ENCODE data around the gene IL31RA. TPM values are rescaled to one million over a fixed set of nuclear protein-coding genes. Genes with fewer than 3 reads are reported as not detected.

The IL31RA gene
- total RNA-seq, 2 experiments from 2014 or later = not detected

- Mint-ChIP-seq H3K27ac (no peak overlapping the region), H3K4me1 (peaks cover 4% of the 10 kb centered on the region), H3K4me3 (no peak overlapping the region), H3K27me3 (no peaks in the 10 kb centered on the region), H3K36me3 (peaks cover 42% of the 10 kb centered on the region), H3K9me3 (no peaks in the 10 kb centered on the region)
- POLR2A ChIA-PET = no interaction called here
- no peak for ATAC-seq (ENCODE audit: low read depth)
- no peak for DNase-seq
Measured at GRCh38 chr5:55959208-55959607, 108.1 kb downstream of the IL31RA start.

DNA sequence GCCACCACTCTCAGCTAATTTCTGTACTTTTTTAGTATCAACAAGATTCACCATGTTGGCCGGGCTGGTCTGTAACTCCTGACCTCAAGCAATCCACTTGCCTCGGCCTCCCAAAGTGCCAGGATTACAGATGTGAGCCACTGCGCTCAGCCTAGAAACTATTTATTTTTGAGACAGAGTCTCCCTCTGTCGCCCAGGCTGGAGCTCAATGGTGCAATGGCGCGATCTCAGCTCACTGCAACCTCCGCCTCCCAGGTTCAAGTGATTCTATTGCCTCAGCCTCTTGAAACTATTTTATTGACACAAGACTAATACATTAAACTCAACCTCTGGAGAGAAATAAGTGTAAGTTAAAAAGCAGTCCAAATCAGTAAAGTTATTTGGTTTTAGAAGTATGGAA lies 109.6 kb downstream of the IL31RA start:
- POLR2A ChIA-PET = no interaction called here
- Mint-ChIP-seq H3K36me3 (peaks cover 45% of the 10 kb centered on the region), H3K9me3 (no peaks in the 10 kb centered on the region), H3K4me1 (peaks cover 6% of the 10 kb centered on the region), H3K27ac (no peak overlapping the region), H3K27me3 (no peaks in the 10 kb centered on the region), H3K4me3 (no peak overlapping the region)
- no peak for ATAC-seq (ENCODE audit: low read depth)
- DNase-seq = no peak

DNA sequence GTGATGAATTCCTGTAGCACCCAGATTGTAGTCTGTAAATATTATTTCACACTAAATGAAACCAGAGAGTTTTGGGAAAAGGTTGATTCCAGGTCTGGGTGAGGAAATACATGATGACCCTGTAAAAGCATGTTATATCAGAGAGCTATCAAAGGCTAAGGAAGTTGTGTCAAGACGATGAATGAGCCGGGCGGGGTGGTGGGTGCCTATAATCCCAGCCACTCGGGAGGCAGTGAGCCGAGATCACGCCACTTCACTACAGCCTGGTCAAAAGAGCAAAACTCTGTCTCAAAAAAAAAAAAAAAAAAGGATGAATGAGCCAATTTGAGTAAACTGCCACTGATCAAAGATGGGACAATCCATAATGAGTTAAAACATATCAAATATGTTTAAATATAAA lies 114.4 kb downstream of the IL31RA start:
- peaks cover 43% of the 10 kb centered on the region for H3K36me3 Mint-ChIP-seq
- no peak overlapping the region for H3K4me3 Mint-ChIP-seq
- no peak for ATAC-seq (ENCODE audit: low read depth)
- H3K4me1 Mint-ChIP-seq = peaks cover 14% of the 10 kb centered on the region
- no peak overlapping the region for H3K27ac Mint-ChIP-seq
- POLR2A ChIA-PET = no interaction called here
- H3K27me3 Mint-ChIP-seq = no peaks in the 10 kb centered on the region
- no peaks in the 10 kb centered on the region for H3K9me3 Mint-ChIP-seq
- DNase-seq = no peak

GRCh38 chr5:55966284-55966683 lies 115.1 kb downstream of the IL31RA start:
- no peaks in the 10 kb centered on the region for H3K9me3 Mint-ChIP-seq
- POLR2A ChIA-PET = no interaction called here
- DNase-seq (no peak), ATAC-seq (ENCODE audit: low read depth) (no peak)
- peaks cover 18% of the 10 kb centered on the region for H3K4me1 Mint-ChIP-seq
- H3K36me3 Mint-ChIP-seq = peaks cover 38% of the 10 kb centered on the region
- no peak overlapping the region for H3K4me3 Mint-ChIP-seq
- H3K27me3 Mint-ChIP-seq = no peaks in the 10 kb centered on the region
- H3K27ac Mint-ChIP-seq = no peak overlapping the region

- H3K36me3 Mint-ChIP-seq = peaks cover 43% of the 10 kb centered on the region
- peaks cover 2% of the 10 kb centered on the region for H3K9me3 Mint-ChIP-seq
- H3K27me3 Mint-ChIP-seq = no peaks in the 10 kb centered on the region
- H3K4me1 Mint-ChIP-seq = peaks cover 17% of the 10 kb centered on the region
- H3K4me3 Mint-ChIP-seq = peak overlapping the region; percentile 23
- ATAC-seq (ENCODE audit: low read depth) = no peak
- POLR2A ChIA-PET = no interaction called here
- peak overlapping the region; percentile 74 for H3K27ac Mint-ChIP-seq
- no peak for DNase-seq
Measured at GRCh38 chr5:55969956-55970355, 118.8 kb downstream of the IL31RA start.

Other genes with a start within 250 kb of the IL31RA start
- 10 to 100 TPM; 25.6 to 27.6 TPM for gene SLC38A9, start 139.0 kb upstream of the IL31RA start, total RNA-seq
- 1 to 10 TPM in 1 of 2 experiments, under 1 TPM in 1; 0.28 to 1.2 TPM for gene DDX4, start 113.3 kb upstream of the IL31RA start, total RNA-seq
- gene IL6ST, start 143.6 kb downstream of the IL31RA start, total RNA-seq = 10 to 100 TPM; 46.1 to 48.9 TPM